GM23248 (cell line): ENCODE results near the gene STAG1. TPM values are rescaled to one million over a fixed set of nuclear protein-coding genes. Genes with fewer than 3 reads are reported as not detected.

ENCODE experiments used
- DNase-seq: peaks from one replicate; pipeline ENCODE4 v3.0.0-alpha.2; 2015
- H2AFZ ChIP-seq: fragments of 200-600 bp; sonication (generic); 2 replicates; pipeline ENCODE4 v1.6.1; 2016; ENCODE audit warnings: antibody characterized with exemption
- H3F3A ChIP-seq: fragments of 200-600 bp; sonication (generic); 2 replicates; pipeline ENCODE4 v1.6.1; 2016; ENCODE audit warnings: mild to moderate bottlenecking, antibody characterized with exemption, mixed run types; ENCODE audit not compliant: insufficient read depth
- H3K27ac ChIP-seq: fragments of 200-600 bp; sonication (generic); 2 replicates; pipeline ENCODE4 v1.5.1; 2016; ENCODE audit warnings: mild to moderate bottlenecking
- H3K27me3 ChIP-seq: fragments of 200-600 bp; sonication (generic); replicated peaks from 2 replicates; pipeline ENCODE4 v1.6.1; 2016; ENCODE audit warnings: mild to moderate bottlenecking; ENCODE audit not compliant: insufficient read depth
- H3K36me3 ChIP-seq: fragments of 200-600 bp; sonication (generic); 2 replicates; pipeline ENCODE4 v1.6.1; 2016; ENCODE audit warnings: low read depth, mild to moderate bottlenecking
- H3K4me1 ChIP-seq: fragments of 200-600 bp; sonication (generic); 2 replicates; pipeline ENCODE4 v1.6.1; 2016; ENCODE audit warnings: mild to moderate bottlenecking; ENCODE audit not compliant: insufficient read depth
- H3K4me2 ChIP-seq: fragments of 200-600 bp; sonication (generic); one replicate; pipeline ENCODE4 v1.6.1; 2016; ENCODE audit warnings: mild to moderate bottlenecking; ENCODE audit not compliant: unreplicated experiment
- H3K4me3 ChIP-seq: fragments of 200-600 bp; sonication (generic); 2 replicates; pipeline ENCODE4 v1.5.1; 2016; ENCODE audit warnings: mild to moderate bottlenecking
- H3K79me2 ChIP-seq: fragments of 200-600 bp; sonication (generic); 2 replicates; pipeline ENCODE4 v1.6.1; 2016; ENCODE audit warnings: mild to moderate bottlenecking; ENCODE audit not compliant: insufficient read depth
- H3K9ac ChIP-seq: fragments of 200-600 bp; sonication (generic); 2 replicates; pipeline ENCODE4 v1.6.1; 2016; ENCODE audit warnings: mild to moderate bottlenecking
- H3K9me2 ChIP-seq: fragments of 200-600 bp; sonication (generic); 2 replicates; pipeline ENCODE4 v1.6.1; 2016; ENCODE audit warnings: mixed run types, mild to moderate bottlenecking, moderate library complexity; ENCODE audit not compliant: insufficient read depth
- H3K9me3 ChIP-seq: fragments of 200-600 bp; sonication (generic); one replicate; pipeline ENCODE4 v1.6.1; 2017; ENCODE audit warnings: low read depth
- H4K20me1 ChIP-seq: fragments of 200-600 bp; sonication (generic); 2 replicates; pipeline ENCODE4 v1.6.0; 2016; ENCODE audit not compliant: insufficient read depth
- EZH2 ChIP-seq: fragments of 200-600 bp; sonication (generic); IDR thresholded peaks from 2 replicates; pipeline ENCODE4 v1.6.1; 2018; ENCODE audit warnings: antibody characterized with exemption, mild to moderate bottlenecking; ENCODE audit not compliant: insufficient read depth, poor library complexity, severe bottlenecking
- EZH2phosphoT487 ChIP-seq: fragments of 200-600 bp; sonication (generic); IDR thresholded peaks from 2 replicates; pipeline ENCODE4 v1.6.1; 2018; ENCODE audit warnings: antibody characterized with exemption, moderate library complexity, mild to moderate bottlenecking, low read depth; ENCODE audit not compliant: insufficient read depth
- WGBS, 2 experiments: methylation state at CpG; one replicate each; pipeline ENCODE4 v1.1.6; 2015 to 2017; ENCODE audit warnings: low lambda C conversion rate in 2 of 2, low coverage in 1 of 2; ENCODE audit errors: missing lambda C conversion rate in 2 of 2; 5-methylcytosine and 5-hydroxymethylcytosine counted together
- in situ Hi-C: fragments of 300-500 bp; cut with MboI; formaldehyde crosslinking; loops from 2 replicates; pipeline ENCODE4 v1.15.0; 2020
- polyA plus RNA-seq: library from polyadenylated mRNA; unstranded; fragments of >200 nt; fragmentation: Nextera tagmentation; extraction: Ambion mirVana; gene quantifications from 2 replicates; pipeline ENCODE4 v1.2.1, GENCODE V29; 2016
- total RNA-seq: library from RNA; depleted of rRNA; stranded (reverse); fragments of >200 nt; shearing (Covaris generic); gene quantifications from 2 replicates; pipeline ENCODE4 v1.2.3, GENCODE V29; 2014

The STAG1 gene
- total and polyA plus RNA-seq, 2 experiments from 2014 or later: 21.1 to 39.7 TPM

- H3K4me2 ChIP-seq: no peak overlapping the region
- in situ Hi-C loops: no loop called here
These were observed 206.4 kb downstream of the STAG1 start for GRCh38 chr3:136545664-136546268.

GRCh38 chr3:136544532-136544931, 207.6 kb downstream of the STAG1 start:
- Histone ChIP-seq H3F3A (peaks cover 14% of the 10 kb centered on the region; the same call in 1 of the 2 replicates), H3K9me3 (no peaks in the 10 kb centered on the region), H3K4me1 (peaks cover 33% of the 10 kb centered on the region), H4K20me1 (no peaks in the 10 kb centered on the region; the same call in 1 of the 2 replicates), H3K9me2 (no peaks in the 10 kb centered on the region), H3K36me3 (no peaks in the 10 kb centered on the region), H3K79me2 (peaks cover 64% of the 10 kb centered on the region), H2AFZ (no peak overlapping the region), H3K27ac (peak overlapping the region; percentile 35), H3K9ac (no peak overlapping the region), H3K27me3 (no peaks in the 10 kb centered on the region), H3K4me2 (no peak overlapping the region), H3K4me3 (no peak overlapping the region)
- WGBS, 2 experiments: 93 to 94% methylated on average over 3 of the region's 3 CpGs
- peak; percentile 58 for DNase-seq
- TF ChIP-seq EZH2 (no peak), EZH2phosphoT487 (no peak)
- in situ Hi-C loops: no loop called here

More at GRCh38 chr3:136545664-136546268, 206.4 kb downstream of the STAG1 start:
- H3K9me3 ChIP-seq: no peaks in the 10 kb centered on the region
- H3K4me3 ChIP-seq: no peak overlapping the region
- WGBS, 2 experiments: 80 to 89% methylated on average over 3 of the region's 3 CpGs
- H3K9ac ChIP-seq: no peak overlapping the region
- H3F3A ChIP-seq: peaks cover 14% of the 10 kb centered on the region; the same call in 1 of the 2 replicates
- H3K9me2 ChIP-seq: no peaks in the 10 kb centered on the region
- H3K27me3 ChIP-seq: no peaks in the 10 kb centered on the region
- H3K36me3 ChIP-seq: no peaks in the 10 kb centered on the region
- DNase-seq: peak; percentile 40
- H3K4me1 ChIP-seq: peaks cover 33% of the 10 kb centered on the region
- no peaks in the 10 kb centered on the region; the same call in 1 of the 2 replicates for H4K20me1 ChIP-seq
- H2AFZ ChIP-seq: no peak overlapping the region
- peaks cover 60% of the 10 kb centered on the region for H3K79me2 ChIP-seq
- TF ChIP-seq EZH2 (no peak), EZH2phosphoT487 (no peak)
- 0 out of 2 replicates have a peak overlapping the region, but pooled peaks have one; percentile 1 for H3K27ac ChIP-seq

- H3K9me3 ChIP-seq: no peaks in the 10 kb centered on the region
- 80% methylated on average over 4 of the region's 4 CpGs for WGBS, 2 experiments
- no peak overlapping the region for H3K27ac ChIP-seq
These were observed 208.8 kb downstream of the STAG1 start for GRCh38 chr3:136543385-136543784.

GRCh38 chr3:136535906-136536305, 216.3 kb downstream of the STAG1 start:
- Histone ChIP-seq H3K4me1 (peaks cover 7% of the 10 kb centered on the region; the same call in 1 of the 2 replicates), H3K9me3 (no peaks in the 10 kb centered on the region), H3K36me3 (no peaks in the 10 kb centered on the region; the same call in 1 of the 2 replicates), H3K4me3 (no peak overlapping the region), H3F3A (0 out of 2 replicates have a peak, but pooled peaks cover 9% of the 10 kb centered on the region), H3K9ac (no peak overlapping the region), H3K79me2 (peaks cover 58% of the 10 kb centered on the region), H3K4me2 (no peak overlapping the region), H2AFZ (no peak overlapping the region), H3K9me2 (no peaks in the 10 kb centered on the region), H3K27me3 (no peaks in the 10 kb centered on the region), H4K20me1 (no peaks in the 10 kb centered on the region), H3K27ac (no peak overlapping the region)
- in situ Hi-C loops: no loop called here
- TF ChIP-seq EZH2 (no peak), EZH2phosphoT487 (no peak)
- 92 to 94% methylated on average over 3 of the region's 3 CpGs for WGBS, 2 experiments
- DNase-seq: peak; percentile 38

More at GRCh38 chr3:136543385-136543784, 208.8 kb downstream of the STAG1 start:
- Histone ChIP-seq H2AFZ (no peak overlapping the region), H3F3A (peaks cover 14% of the 10 kb centered on the region; the same call in 1 of the 2 replicates), H3K4me2 (no peak overlapping the region), H4K20me1 (no peaks in the 10 kb centered on the region; the same call in 1 of the 2 replicates), H3K9me2 (no peaks in the 10 kb centered on the region), H3K9ac (no peak overlapping the region), H3K79me2 (peaks cover 65% of the 10 kb centered on the region), H3K36me3 (no peaks in the 10 kb centered on the region), H3K27me3 (no peaks in the 10 kb centered on the region), H3K4me3 (no peak overlapping the region), H3K4me1 (peaks cover 33% of the 10 kb centered on the region)
- no peak for TF ChIP-seq EZH2
- no peak for TF ChIP-seq EZH2phosphoT487
- in situ Hi-C loops: no loop called here
- DNase-seq: peak; percentile 54
